ENCODE data around the gene PCYT2. TPM values are rescaled to one million over a fixed set of nuclear protein-coding genes. Genes with fewer than 3 reads are reported as not detected.

The PCYT2 gene
- total and polyA plus RNA-seq, 9 of the 15 experiments (the other 6 are each of a cell fraction or from before 2014, with no cell fraction given): 0.92 to 134 (median 82.5) TPM

GRCh38 chr17:81917565-81918332 is 6.5 kb upstream of the PCYT2 start, which contains the start of gene SIRT7:
SIRT7 (minus strand) TSS chr17:81918176; CDS start chr17:81918131, 45 bp downstream.
- under 1% methylated on average over 34 of the region's 94 CpGs for WGBS (ENCODE audit: insufficient coverage, low coverage, missing lambda C conversion rate)
- POLR2A ChIA-PET: interaction anchor here (0.6 to 3.4 kb wide), 11 partner anchors 7 to 407 kb away, joined by 3 to 32 read pairs (median 5); partner anchors contain the start of genes MAFG and SLC25A10
- in situ Hi-C loops (cut with MboI) (no loop called here), intact Hi-C loops (cut with micrococcal nuclease) (no loop called here)
- peak within 1 kb of the TSS; percentile 71 to 93 for H3K9ac ChIP-seq (ENCODE audit: insufficient read depth in 1 of 2, low read depth in 2 of 2, low read length in 2 of 2)
- H2AFZ ChIP-seq (ENCODE audit: low read depth, low read length): no peak within 1 kb of the TSS; the same call in 1 of the 2 replicates
- no TSS peak for BruUV-seq (replicated peaks)
- peak within 1 kb of the TSS; percentile 91 for H3K4me3 ChIP-seq
- peak within 1 kb of the TSS; percentile 96 for H3K4me2 ChIP-seq (ENCODE audit: insufficient read depth, low read length)
- ATAC-seq: peak; percentile 70
- peaks cover 79% of the 10 kb centered on the region for H3K36me3 ChIP-seq (ENCODE audit: control insufficient read depth, insufficient read depth, low read length)
- no peaks in the 10 kb centered on the region for H3K27me3 ChIP-seq (ENCODE audit: control insufficient read depth in 2 of 2, insufficient read depth in 2 of 2, low read length in 2 of 2)
- H3K4me1 ChIP-seq (replicated peaks in 1 of 2; ENCODE audit: control insufficient read depth in 2 of 2, insufficient read depth in 2 of 2, low read length in 2 of 2): peaks cover 43 to 91% of the 10 kb centered on the region in 2 experiments
- CTCF ChIA-PET (ENCODE audit: low intra/inter-chr PET ratio): no interaction called here
- H3K27ac ChIP-seq (ENCODE audit: extremely low read depth, low read depth, low read length): peak within 1 kb of the TSS; percentile 69
- DNase-seq (ENCODE audit: extremely low read depth in 1 of 4, low spot score in 3 of 4): peak; percentile 88 to 96 (median 90)
- H4K20me1 ChIP-seq (replicated peaks; ENCODE audit: control insufficient read depth, insufficient read depth, low read length): peaks cover 23% of the 10 kb centered on the region
- no peak for FAIRE-seq
- peaks cover 69% of the 10 kb centered on the region for H3K79me2 ChIP-seq (ENCODE audit: control insufficient read depth, insufficient read depth, low read length)
- peaks cover 8% of the 10 kb centered on the region for H3K9me1 ChIP-seq (ENCODE audit: control insufficient read depth, insufficient read depth, low read length)
- H3K9me3 ChIP-seq (replicated peaks; ENCODE audit: control insufficient read depth, insufficient read depth, low read depth, low read length): no peaks in the 10 kb centered on the region
- TF ChIP-seq MYNN (IDR thresholded peaks at IDR 0.05) (0 out of 2 replicates have a peak, but pooled peaks have one; percentile 43), MYNN (CRISPR knock-in tag; IDR thresholded peaks at IDR 0.05) (no peak), RAD21 (CRISPR knock-in tag; conservative IDR thresholded peaks at IDR 0.05 in 1 of 2, IDR thresholded peaks at IDR 0.05 in 1 of 2) (0 out of 4 replicates have a peak, but pooled peaks of 1 of the 2 experiments have one; percentile 17), HCFC1 (IDR thresholded peaks at IDR 0.05; ENCODE audit: low read depth, low read length) (peak; percentile 30; the same call in 1 of the 2 replicates), ELF1 (tag; IDR thresholded peaks at IDR 0.05) (peak; percentile 90), TBP (optimal IDR thresholded peaks at IDR 0.05; ENCODE audit: low read depth, low read length) (peak; percentile 14), POLR2AphosphoS2 (IDR thresholded peaks at IDR 0.05; ENCODE audit: low read length) (peak; percentile 94), SRF (CRISPR knock-in tag; IDR thresholded peaks at IDR 0.05) (0 out of 4 replicates have a peak, but pooled peaks of 1 of the 2 experiments have one; percentile 32), PCBP1 (IDR thresholded peaks at IDR 0.05; ENCODE audit: low read depth, low read length, poor library complexity, severe bottlenecking) (peak; percentile 31), TFAM (CRISPR knock-in tag; conservative IDR thresholded peaks at IDR 0.05) (no peak), NRF1 (conservative IDR thresholded peaks at IDR 0.05 in 1 of 2, IDR thresholded peaks at IDR 0.05 in 1 of 2) (peak; percentile 91 to 92), FOXP1 (CRISPR knock-in tag; IDR thresholded peaks at IDR 0.05) (0 out of 2 replicates have a peak, but pooled peaks have one; percentile 28), TAF15 (IDR thresholded peaks at IDR 0.05; ENCODE audit: low read depth, low read length) (no peak), CREB1 (IDR thresholded peaks at IDR 0.05) (no peak), CREB1 (CRISPR knock-in tag; IDR thresholded peaks at IDR 0.05) (no peak), MAZ (CRISPR knock-in tag; conservative IDR thresholded peaks at IDR 0.05 in 1 of 2, IDR thresholded peaks at IDR 0.05 in 1 of 2) (peak in 1 of 2 experiments; percentile 86; a peak in 3 of 4 replicates), MITF (IDR thresholded peaks at IDR 0.05) (no peak), MYC (IDR thresholded peaks at IDR 0.05; ENCODE audit: low read depth, low read length) (peak; percentile 41; the same call in 1 of the 2 replicates), MYC (CRISPR knock-in tag; IDR thresholded peaks at IDR 0.05; ENCODE audit: borderline replicate concordance, low read depth) (no peak)
